ENCODE data around the gene RASA2. TPM values are rescaled to one million over a fixed set of nuclear protein-coding genes. Genes with fewer than 3 reads are reported as not detected.

RASA2 gene
- polyA plus RNA-seq, 5 donors, result 18.6 to 32.3 (median 25.8) TPM

Other genes with a start within 250 kb of the RASA2 start
- gene ZBTB38, start 118.5 kb upstream of the RASA2 start, polyA plus RNA-seq (ENCODE audit: insufficient read depth in 1 of 5, insufficient read length in 5 of 5, low replicate concordance in 1 of 5), result 10 to 100 TPM; 50.0 to 86.2 (median 83.7) TPM

Measured in right lung (tissue), 5 donors.